Mesothelial cell of epicardium (in vitro differentiated cells): ENCODE data around the gene DNM1. TPM values are rescaled to one million over a fixed set of nuclear protein-coding genes. Genes with fewer than 3 reads are reported as not detected.
A peak's percentile ranks its signal among the peaks of the same experiment; 100 is the strongest.

ENCODE experiments used
- DNase-seq, 2 experiments: peaks; one replicate each; pipeline ENCODE4 v3.0.0; 2021; ENCODE audit warnings: low spot score in 2 of 2; ENCODE audit not compliant: unreplicated experiment in 2 of 2
- H3K27ac Mint-ChIP-seq: 2 replicates; pipeline ENCODE4 v1.8.0; 2021; ENCODE audit warnings: mixed read lengths
- H3K27me3 Mint-ChIP-seq: 2 replicates; pipeline ENCODE4 v1.8.0; 2021; ENCODE audit warnings: low read depth, mixed read lengths
- H3K36me3 Mint-ChIP-seq: 2 replicates; pipeline ENCODE4 v1.8.0; 2021; ENCODE audit warnings: mixed read lengths
- H3K4me1 Mint-ChIP-seq: 2 replicates; pipeline ENCODE4 v1.8.0; 2021; ENCODE audit warnings: mixed read lengths
- H3K4me3 Mint-ChIP-seq: 2 replicates; pipeline ENCODE4 v1.8.0; 2021; ENCODE audit warnings: mild to moderate bottlenecking, moderate library complexity, mixed read lengths
- H3K9me3 Mint-ChIP-seq: 2 replicates; pipeline ENCODE4 v1.8.0; 2021; ENCODE audit warnings: mixed read lengths
- CTCF ChIP-seq: fragments of 200-600 bp; sonication (generic); IDR thresholded peaks from one replicate; pipeline ENCODE4 v1.5.0; 2021; ENCODE audit warnings: antibody characterized with exemption; ENCODE audit not compliant: unreplicated experiment
- total RNA-seq: library from RNA; stranded (reverse); gene quantifications from 3 replicates; pipeline ENCODE4 v1.2.1, GENCODE V29; 2021

Gene DNM1
- total RNA-seq, 1 donor from 2014 or later: 98.6 TPM

DNA sequence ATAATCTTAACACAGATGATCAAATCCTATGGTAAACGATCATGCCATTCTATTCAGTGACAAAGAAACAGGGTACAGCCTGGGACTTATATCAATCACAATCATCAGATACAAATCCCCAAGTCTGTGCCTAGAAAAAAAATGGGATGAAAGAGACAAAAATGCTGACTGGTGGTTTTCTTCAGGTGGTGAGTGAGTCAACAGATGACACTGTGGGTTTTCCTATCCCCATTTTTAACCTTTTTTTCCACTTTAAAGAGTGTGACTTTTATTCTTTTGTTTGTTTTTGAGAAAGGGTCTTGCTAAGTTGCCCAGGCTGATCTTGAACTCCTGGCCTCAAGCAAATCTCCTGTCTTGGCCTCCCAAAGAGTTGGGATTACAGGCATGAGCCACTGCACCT is 15.0 kb upstream of the DNM1 start:
- TF ChIP-seq CTCF: no peak
- Mint-ChIP-seq H3K36me3 (peaks cover 27% of the 10 kb centered on the region), H3K27ac (no peak overlapping the region), H3K4me1 (peaks cover 13% of the 10 kb centered on the region), H3K27me3 (no peaks in the 10 kb centered on the region), H3K9me3 (no peaks in the 10 kb centered on the region), H3K4me3 (no peak overlapping the region)
- DNase-seq: no peak

DNA sequence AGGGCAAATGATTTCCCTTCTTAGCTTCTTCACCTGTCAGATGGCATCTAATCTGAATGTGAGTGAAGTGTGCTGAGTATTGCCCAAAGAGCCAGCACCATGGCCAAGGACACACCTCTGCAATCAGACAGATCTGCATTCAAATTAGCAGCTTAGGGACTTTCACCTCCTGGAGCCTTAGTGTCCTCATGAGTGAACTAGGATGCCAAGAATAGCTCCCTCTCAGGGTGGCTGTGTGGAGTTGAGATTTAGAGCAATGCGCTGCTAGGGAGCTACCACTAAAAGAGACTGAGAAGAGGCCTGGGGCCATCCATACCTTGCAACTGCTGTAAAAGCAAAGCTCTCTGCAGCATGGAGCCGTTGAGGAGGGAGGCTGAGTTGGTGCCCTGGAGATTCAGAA is 13.2 kb upstream of the DNM1 start:
- Mint-ChIP-seq H3K27me3 (no peaks in the 10 kb centered on the region), H3K9me3 (no peaks in the 10 kb centered on the region), H3K36me3 (peaks cover 22% of the 10 kb centered on the region), H3K4me1 (peaks cover 13% of the 10 kb centered on the region), H3K4me3 (peak overlapping the region; percentile 98), H3K27ac (peak overlapping the region; percentile 64)
- TF ChIP-seq CTCF: no peak
- no peak for DNase-seq

DNA sequence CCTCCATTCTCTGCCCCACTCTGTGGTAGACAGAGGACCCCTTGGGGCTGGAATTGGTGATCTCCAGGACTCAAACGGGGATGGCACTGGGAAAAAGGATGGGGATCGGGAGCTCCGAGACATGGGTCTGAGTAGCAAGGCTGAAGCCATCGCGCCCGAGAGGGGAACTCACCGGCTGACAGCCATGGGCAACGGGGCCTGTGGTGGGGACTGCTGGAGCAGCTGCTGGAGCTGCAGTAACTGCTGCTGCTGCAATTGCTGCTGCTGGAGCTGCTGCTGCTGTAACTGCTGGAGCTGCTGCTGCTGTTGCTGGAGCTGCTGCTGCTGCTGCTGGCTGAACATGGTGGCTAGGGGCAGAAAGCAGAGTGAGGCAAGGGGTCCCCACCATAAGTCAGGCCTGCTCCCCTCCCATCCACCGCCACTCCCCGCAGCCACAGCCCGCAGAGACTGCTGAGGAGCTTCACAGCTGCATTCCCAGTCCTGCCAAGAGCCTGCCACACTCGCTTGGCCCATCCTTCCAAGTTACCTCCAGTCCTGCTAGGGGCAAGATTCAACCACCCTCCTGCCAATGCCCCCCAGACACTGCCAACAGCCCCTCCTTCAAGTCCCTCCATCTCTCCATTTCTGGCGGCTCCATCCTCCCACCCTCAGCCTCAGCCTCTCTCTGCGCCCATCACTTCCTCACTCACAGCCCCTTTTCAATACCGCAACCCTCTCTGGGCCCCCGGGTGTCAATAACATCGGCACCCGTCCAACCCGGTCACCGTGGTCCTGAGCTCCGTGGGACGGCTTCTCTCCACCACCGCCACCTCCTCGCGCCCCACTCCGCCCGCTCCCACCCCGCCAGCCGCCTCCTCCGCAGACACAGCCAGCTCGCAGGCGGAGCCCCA is 12.4 kb upstream of the DNM1 start:
- H3K4me1 Mint-ChIP-seq: peaks cover 13% of the 10 kb centered on the region
- no peaks in the 10 kb centered on the region for H3K9me3 Mint-ChIP-seq
- no peak for TF ChIP-seq CTCF
- H3K36me3 Mint-ChIP-seq: peaks cover 19% of the 10 kb centered on the region
- no peaks in the 10 kb centered on the region for H3K27me3 Mint-ChIP-seq
- no peak for DNase-seq
- H3K4me3 Mint-ChIP-seq: peak overlapping the region; percentile 98
- peak overlapping the region; percentile 95 for H3K27ac Mint-ChIP-seq

GRCh38 chr9:128191406-128192046 is 11.7 kb upstream of the DNM1 start, which contains the start of gene CIZ1:
TSS of gene CIZ1 (minus strand) at chr9:128191572. CDS start at chr9:128190857, 715 bp downstream.
- Mint-ChIP-seq H3K4me3 (peak within 1 kb of the TSS; percentile 98), H3K4me1 (peaks cover 13% of the 10 kb centered on the region), H3K36me3 (peaks cover 15% of the 10 kb centered on the region), H3K9me3 (no peaks in the 10 kb centered on the region), H3K27ac (peak within 1 kb of the TSS; percentile 95), H3K27me3 (no peaks in the 10 kb centered on the region)
- peak; percentile 62 to 82 for DNase-seq
- peak; percentile 55 for TF ChIP-seq CTCF

DNA sequence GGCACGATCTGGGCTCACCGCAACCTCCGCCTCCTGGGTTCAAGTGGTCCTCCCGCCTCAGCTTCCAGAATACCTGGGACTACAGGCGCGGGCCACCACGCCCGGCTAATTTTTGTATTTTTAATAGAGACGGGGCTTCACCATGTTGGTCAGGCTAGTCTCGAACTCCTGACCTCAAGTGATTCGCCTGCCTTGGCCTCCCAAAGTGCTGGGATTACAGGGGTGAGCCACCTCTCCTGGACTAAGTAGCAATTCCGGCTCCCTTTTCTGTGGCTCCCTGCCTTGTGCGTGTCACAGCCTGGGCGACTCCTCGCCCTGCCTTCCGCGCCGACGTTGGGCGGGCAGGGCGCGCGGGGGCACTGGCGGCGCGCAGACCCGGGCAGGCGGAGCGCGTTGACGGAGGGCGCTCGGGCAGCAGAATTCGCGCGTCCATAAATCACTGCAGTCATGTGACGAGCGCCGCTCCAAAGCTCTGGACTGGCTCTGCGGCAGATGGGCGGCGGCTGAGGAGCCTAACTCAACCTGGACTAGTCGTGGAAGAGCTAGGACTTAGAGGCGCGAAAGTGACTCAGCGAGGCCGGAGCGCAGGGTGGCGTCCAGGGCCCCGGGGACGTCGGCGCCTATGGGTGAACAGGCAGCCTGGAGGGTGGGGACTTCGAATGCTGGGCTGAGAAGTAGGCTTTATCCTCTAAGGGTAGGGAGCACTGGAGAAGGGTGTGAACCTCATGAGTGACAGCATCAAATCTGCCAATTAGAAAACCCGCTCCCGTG is 10.4 kb upstream of the DNM1 start:
- TF ChIP-seq CTCF: no peak
- no peaks in the 10 kb centered on the region for H3K27me3 Mint-ChIP-seq
- H3K9me3 Mint-ChIP-seq: no peaks in the 10 kb centered on the region
- peaks cover 13% of the 10 kb centered on the region for H3K4me1 Mint-ChIP-seq
- H3K27ac Mint-ChIP-seq: no peak overlapping the region
- H3K36me3 Mint-ChIP-seq: peaks cover 9% of the 10 kb centered on the region
- peak overlapping the region; percentile 17 for H3K4me3 Mint-ChIP-seq
- DNase-seq: no peak
